DMS 273 (cell line): Measurements from ENCODE around the gene NXPH1.

ENCODE experiments used
- DNase-seq: peaks from one replicate; lab custom pipeline; 2025; ENCODE audit not compliant: unreplicated experiment; lab: John Stamatoyannopoulos, UW

The NXPH1 gene

GRCh38 chr7:8491544-8492489 lies 58.4 kb downstream of the NXPH1 start:
- no peak for DNase-seq

GRCh38 chr7:8499128-8499527 lies 65.7 kb downstream of the NXPH1 start:
- DNase-seq, result no peak

- peak; percentile 18 for DNase-seq
Observed at GRCh38 chr7:8500286-8500685, 66.9 kb downstream of the NXPH1 start.

- DNase-seq, result peak; percentile 8
Observed at GRCh38 chr7:8507566-8507965, 74.2 kb downstream of the NXPH1 start.

- DNase-seq, result no peak
Observed at GRCh38 chr7:8509621-8510020, 76.2 kb downstream of the NXPH1 start.

- DNase-seq, result peak; percentile 32
Observed at GRCh38 chr7:8511855-8512254, 78.4 kb downstream of the NXPH1 start.

GRCh38 chr7:8514781-8515519 lies 81.5 kb downstream of the NXPH1 start:
- peak; percentile 45 for DNase-seq

- DNase-seq, result no peak
Observed at GRCh38 chr7:8515640-8516185, 82.3 kb downstream of the NXPH1 start.

GRCh38 chr7:8516976-8517375 lies 83.6 kb downstream of the NXPH1 start:
- DNase-seq, result no peak

GRCh38 chr7:8528311-8528710 lies 94.9 kb downstream of the NXPH1 start:
- no peak for DNase-seq

GRCh38 chr7:8531991-8532515 lies 98.6 kb downstream of the NXPH1 start:
- no peak for DNase-seq

GRCh38 chr7:8536431-8536830 lies 103.0 kb downstream of the NXPH1 start:
- DNase-seq, result peak; percentile 58

- no peak for DNase-seq
Observed at GRCh38 chr7:8549046-8549445, 115.6 kb downstream of the NXPH1 start.

GRCh38 chr7:8560501-8560900 lies 127.1 kb downstream of the NXPH1 start:
- no peak for DNase-seq

- no peak for DNase-seq
Observed at GRCh38 chr7:8561449-8561848, 128.0 kb downstream of the NXPH1 start.

GRCh38 chr7:8564281-8564680 lies 130.9 kb downstream of the NXPH1 start:
- DNase-seq, result peak; percentile 27

GRCh38 chr7:8566016-8566415 lies 132.6 kb downstream of the NXPH1 start:
- no peak for DNase-seq

GRCh38 chr7:8567626-8568025 lies 134.2 kb downstream of the NXPH1 start:
- DNase-seq, result no peak

- no peak for DNase-seq
Observed at GRCh38 chr7:8579661-8580194, 146.3 kb downstream of the NXPH1 start.

GRCh38 chr7:8581842-8582241 lies 148.4 kb downstream of the NXPH1 start:
- DNase-seq, result no peak

- no peak for DNase-seq
Observed at GRCh38 chr7:8582728-8583127, 149.3 kb downstream of the NXPH1 start.
